ENCODE measurements around the gene VPS8. TPM values are rescaled to one million over a fixed set of nuclear protein-coding genes. Genes with fewer than 3 reads are reported as not detected.

VPS8 gene
- total and polyA plus RNA-seq, 2 of the 13 experiments (the other 11 are each of a cell fraction or from before 2014, with no cell fraction given): 14.2 to 35.1 TPM

GRCh38 chr3:184918750-184919149 is 106.8 kb downstream of the VPS8 start (continued):
- TF ChIP-seq HNF1A (IDR thresholded peaks at IDR 0.05; ENCODE audit: low read depth): no peak
- TF ChIP-seq HNF1A (CRISPR knock-in tag; IDR thresholded peaks at IDR 0.05; ENCODE audit: borderline replicate concordance): no peak
- TF ChIP-seq ZNF574 (CRISPR knock-in tag; IDR thresholded peaks at IDR 0.05): no peak
- TF ChIP-seq SRSF1 (optimal IDR thresholded peaks at IDR 0.05; ENCODE audit: low read depth, low read length): no peak
- TF ChIP-seq ZNF709 (CRISPR knock-in tag; IDR thresholded peaks at IDR 0.05): no peak
- no peak for TF ChIP-seq REXO4 (CRISPR knock-in tag; IDR thresholded peaks at IDR 0.05; ENCODE audit: borderline replicate concordance)
- no peak for TF ChIP-seq SP140L (CRISPR knock-in tag; IDR thresholded peaks at IDR 0.05; ENCODE audit: borderline replicate concordance)

Data from HepG2 (cell line).